ENCODE results near the gene EPS15.

EPS15 gene

GRCh38 chr1:51380936-51381335, 138.1 kb downstream of the EPS15 start:
- no peak for DNase-seq (ENCODE audit: low read depth)

DNA sequence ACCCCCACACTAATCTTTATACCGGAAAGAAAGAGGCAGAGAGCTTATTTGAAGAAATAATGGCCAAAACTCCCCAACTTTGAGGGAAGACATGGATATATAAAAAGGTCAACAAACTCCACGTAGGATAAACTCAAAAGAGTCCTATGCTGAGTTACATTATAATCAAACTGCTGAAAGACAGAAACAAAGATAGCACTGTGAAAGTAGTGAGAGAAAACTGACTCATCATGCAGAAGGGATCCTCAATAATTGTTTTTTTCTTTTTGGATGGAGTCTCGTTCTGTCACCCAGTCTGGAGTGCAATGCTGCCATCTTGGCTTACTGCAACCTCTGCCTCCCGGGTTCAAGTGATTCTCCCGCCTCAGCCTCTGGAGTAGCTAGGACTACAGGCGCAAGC, 140.2 kb downstream of the EPS15 start:
- DNase-seq (ENCODE audit: low read depth): no peak

DNA sequence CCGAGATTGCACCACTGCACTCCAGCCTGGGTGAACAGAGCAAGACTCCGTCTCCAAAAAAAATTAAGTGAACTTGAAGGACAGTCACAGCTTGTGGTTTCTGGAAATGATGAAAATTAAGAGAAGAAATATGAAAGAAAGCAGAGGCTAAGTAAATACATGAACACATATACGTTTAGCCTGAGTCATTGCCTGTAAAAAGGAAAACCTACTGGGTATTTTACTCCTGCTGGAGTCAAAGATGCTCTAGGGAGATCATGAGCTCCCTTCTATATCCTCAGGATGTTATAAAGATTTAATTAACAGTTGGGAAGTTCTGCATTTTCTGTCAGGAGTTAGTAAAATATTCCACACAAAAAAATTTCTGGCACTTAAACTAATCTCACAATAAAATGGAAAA, 145.2 kb downstream of the EPS15 start:
- no peak for DNase-seq (ENCODE audit: low read depth)

GRCh38 chr1:51372561-51372960, 146.5 kb downstream of the EPS15 start:
- DNase-seq (ENCODE audit: low read depth): no peak

DNA sequence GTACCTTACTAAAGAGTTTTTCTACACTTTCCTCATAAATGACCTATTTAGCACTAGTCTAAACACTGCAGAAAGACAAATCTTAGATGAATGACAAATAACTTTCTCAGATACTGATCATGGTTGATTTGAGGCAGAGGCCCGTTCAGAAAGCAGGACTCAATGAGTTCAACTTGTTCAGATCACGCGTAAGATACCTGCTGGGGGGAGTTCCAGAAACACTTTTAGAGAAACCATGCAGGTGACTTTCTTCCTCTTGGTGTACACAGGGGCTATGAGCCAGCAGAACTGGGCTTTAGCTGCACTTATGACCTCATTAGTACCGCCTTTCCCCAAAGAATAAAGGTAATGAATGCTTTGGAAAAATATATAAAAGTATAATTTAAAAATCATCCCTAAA, 149.9 kb downstream of the EPS15 start:
- no peak for DNase-seq (ENCODE audit: low read depth)

- no peak for DNase-seq (ENCODE audit: low read depth)
Measured at GRCh38 chr1:51365774-51366173, 153.3 kb downstream of the EPS15 start.

GRCh38 chr1:51359879-51360278, 159.2 kb downstream of the EPS15 start:
- DNase-seq (ENCODE audit: low read depth): no peak

GRCh38 chr1:51355382-51355781, 163.7 kb downstream of the EPS15 start:
- DNase-seq (ENCODE audit: low read depth): no peak

DNA sequence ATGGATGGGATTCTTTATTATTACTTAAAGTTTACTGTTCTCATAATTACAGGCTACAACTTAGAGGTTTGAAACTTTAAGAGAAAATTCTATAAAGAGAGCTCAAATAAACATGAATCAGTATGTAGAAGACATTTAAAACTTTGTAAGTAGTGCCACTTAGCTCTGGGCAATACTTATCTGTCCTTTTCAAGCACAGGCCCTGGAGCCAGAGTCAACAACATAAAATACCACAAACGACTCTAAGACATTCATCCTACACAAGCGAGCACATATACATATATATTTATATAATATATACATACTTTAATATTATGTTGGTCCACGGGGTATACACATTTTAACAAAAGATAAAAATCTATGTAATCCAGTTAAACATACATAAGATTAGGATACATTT, 164.7 kb downstream of the EPS15 start:
- DNase-seq (ENCODE audit: low read depth): no peak

- DNase-seq (ENCODE audit: low read depth): no peak
Measured at GRCh38 chr1:51351907-51352306, 167.2 kb downstream of the EPS15 start.

DNA sequence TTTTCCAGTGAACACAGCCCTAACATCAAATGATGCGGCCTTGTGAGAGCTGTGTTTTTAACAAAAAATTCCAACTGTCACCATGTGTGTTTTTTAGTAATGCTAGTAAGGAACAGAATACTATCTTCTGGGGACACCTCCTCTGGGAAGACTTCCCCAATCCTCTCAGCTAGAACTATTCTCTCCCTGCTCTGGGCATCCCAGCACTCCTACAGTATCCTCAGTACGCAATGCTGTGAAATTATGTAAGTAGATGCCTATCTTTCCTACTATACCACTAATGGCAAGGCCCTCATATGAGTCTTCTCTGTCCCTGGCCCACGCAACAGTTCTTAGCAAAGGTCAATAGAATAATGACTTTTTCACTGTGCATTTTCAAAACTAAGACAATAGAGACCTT, 169.2 kb downstream of the EPS15 start:
- no peak for DNase-seq (ENCODE audit: low read depth)

GRCh38 chr1:51348147-51348527, 170.9 kb downstream of the EPS15 start:
- no peak for DNase-seq (ENCODE audit: low read depth)

DNA sequence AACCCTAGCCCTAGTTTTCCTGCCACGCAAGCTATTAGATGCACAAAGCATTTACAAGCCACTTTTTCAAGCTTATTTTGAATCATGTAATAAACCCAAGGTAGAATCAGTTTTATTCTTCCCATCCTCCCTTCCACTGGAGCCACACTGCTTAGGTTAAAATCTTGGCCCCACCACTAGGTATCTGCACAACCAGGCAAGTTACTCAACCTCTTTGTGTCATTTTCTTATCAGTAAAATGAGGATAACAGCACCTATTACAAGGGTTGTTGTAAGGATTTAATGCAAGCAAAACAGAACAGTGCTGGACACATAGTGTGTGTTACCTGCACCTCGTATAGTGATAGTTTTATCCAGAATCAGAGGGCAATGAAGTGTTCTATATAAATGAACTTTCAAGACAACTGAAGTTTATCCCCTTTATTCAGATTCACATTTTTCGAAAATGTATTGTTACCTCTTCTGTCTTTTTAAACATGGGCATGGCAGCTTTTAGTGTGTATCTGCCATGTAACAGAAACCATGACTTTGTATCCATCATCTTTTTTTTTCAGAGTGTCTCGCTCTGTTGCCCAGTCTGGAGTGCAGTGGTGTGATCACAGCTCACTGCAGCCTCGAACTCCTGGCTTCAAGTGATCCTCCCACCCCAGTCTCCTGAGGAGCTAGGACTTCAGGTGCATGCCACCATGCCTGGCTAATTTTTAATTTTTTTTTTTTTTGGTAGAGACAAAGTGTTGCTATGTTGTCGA, 171.5 kb downstream of the EPS15 start:
- no peak for DNase-seq (ENCODE audit: low read depth)

GRCh38 chr1:51346086-51346942, 172.8 kb downstream of the EPS15 start:
- no peak for DNase-seq (ENCODE audit: low read depth)

GRCh38 chr1:51345300-51345687, 173.8 kb downstream of the EPS15 start:
- no peak for DNase-seq (ENCODE audit: low read depth)

DNA sequence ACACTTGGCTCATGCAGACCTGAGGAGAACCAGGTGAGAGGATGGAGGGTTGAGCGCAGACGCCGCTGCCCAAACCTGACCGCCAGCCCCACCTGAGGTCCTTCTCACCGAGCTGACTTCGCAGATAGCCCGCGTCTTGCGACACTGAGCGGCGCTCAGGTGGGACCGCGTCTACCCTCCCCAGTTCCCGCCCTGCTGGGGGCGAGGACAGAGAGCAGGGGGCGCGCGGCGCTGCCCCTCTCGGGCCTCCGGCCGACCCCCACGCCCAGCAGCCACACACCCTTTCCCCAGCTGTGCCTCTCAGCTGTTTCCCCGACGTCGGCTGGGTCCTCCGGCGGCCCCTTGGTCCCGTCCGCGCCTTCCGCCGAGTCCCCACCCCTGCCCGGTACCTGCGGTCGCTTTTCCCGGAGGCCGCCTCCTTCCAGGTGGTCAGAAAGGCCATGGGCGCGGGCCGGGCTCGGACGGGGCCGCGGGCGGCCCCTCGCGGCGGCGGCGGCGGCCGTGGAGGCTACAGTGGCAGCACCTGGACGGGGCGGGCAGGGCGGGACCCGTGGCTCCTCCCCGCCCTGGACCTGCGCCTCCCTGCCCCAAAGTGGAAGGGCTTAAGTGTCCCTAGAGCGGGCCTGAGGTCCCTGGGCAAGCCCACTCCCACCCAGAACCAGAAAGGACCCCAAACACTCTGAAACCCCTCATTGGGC, 174.3 kb downstream of the EPS15 start:
- no peak for DNase-seq (ENCODE audit: low read depth)

- DNase-seq (ENCODE audit: low read depth): no peak
Measured at GRCh38 chr1:51344276-51344601, 174.8 kb downstream of the EPS15 start.

DNA sequence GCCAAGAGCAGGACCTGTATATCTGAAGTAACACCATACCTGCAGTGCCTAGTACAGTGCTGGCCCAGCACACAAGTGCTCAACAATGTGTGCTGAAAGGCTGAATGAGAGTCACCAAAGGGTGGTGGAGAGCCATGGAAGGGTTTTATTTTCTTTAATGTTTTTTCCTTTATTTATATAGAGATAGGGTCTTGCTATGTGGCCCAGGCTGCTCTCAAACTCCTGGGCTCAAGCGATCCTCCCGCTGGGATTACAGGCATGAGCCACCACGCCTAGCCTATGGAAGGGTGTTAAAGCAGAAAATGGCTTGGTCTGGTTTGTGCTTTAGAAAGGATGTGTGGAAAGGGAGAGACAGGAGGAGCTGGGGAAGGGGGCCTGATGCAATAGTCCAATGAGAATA, 175.4 kb downstream of the EPS15 start:
- DNase-seq (ENCODE audit: low read depth): no peak

- no peak for DNase-seq (ENCODE audit: low read depth)
Measured at GRCh38 chr1:51342591-51343206, 176.4 kb downstream of the EPS15 start.

- no peak for DNase-seq (ENCODE audit: low read depth)
Measured at GRCh38 chr1:51341876-51342496, 177.1 kb downstream of the EPS15 start.

DNA sequence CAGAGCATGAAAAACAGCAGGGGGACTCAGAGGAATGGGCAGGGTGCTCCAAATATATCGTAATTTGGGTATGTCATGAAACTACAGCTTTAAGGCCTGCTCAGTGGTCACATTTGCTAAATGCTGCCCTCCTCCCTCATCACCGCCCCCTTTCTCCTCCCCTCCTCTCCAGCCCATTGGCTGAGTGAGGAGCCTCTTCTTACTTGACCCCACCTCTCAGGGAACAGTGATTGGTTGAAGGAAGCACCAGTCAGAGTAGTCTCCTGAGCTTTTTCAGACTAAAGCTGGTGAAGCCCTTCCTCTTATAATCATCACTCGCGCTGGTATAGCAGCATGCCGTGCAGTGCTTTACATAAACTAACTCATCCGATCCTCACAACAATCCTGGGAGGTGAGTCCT, 178.7 kb downstream of the EPS15 start:
- no peak for DNase-seq (ENCODE audit: low read depth)

GRCh38 chr1:51336711-51337110, 182.4 kb downstream of the EPS15 start:
- no peak for DNase-seq (ENCODE audit: low read depth)
